HepG2 (cell line): ENCODE data around the gene SLC25A25. TPM values are rescaled to one million over a fixed set of nuclear protein-coding genes. Genes with fewer than 3 reads are reported as not detected.
A peak's percentile ranks its signal among the peaks of the same experiment; 100 is the strongest.

Experiments used
- FOXC1 ChIP-seq: sonication (generic); formaldehyde crosslinking; IDR thresholded peaks from 2 replicates; pipeline ENCODE4 v1.8.0; 2022; ENCODE audit warnings: mild to moderate bottlenecking, missing genetic modification reagents, borderline replicate concordance
- MAF1 ChIP-seq: sonication (generic); formaldehyde crosslinking; IDR thresholded peaks from 2 replicates; pipeline ENCODE4 v1.5.0; 2020; ENCODE audit warnings: missing genetic modification reagents, borderline replicate concordance
- MAFK ChIP-seq, 2 experiments: IDR thresholded peaks in 1 of 2; conservative IDR thresholded peaks in 1 of 2; 2 replicates each; pipeline ENCODE4 v1.6.1; 2011; ENCODE audit warnings: improper control_type of control experiment in 2 of 2, low read length in 2 of 2
- MBD4 ChIP-seq: IDR thresholded peaks from 2 replicates; pipeline ENCODE4 v1.6.1; 2012; ENCODE audit warnings: low read length, inconsistent platforms, borderline replicate concordance
- MTF2 ChIP-seq: sonication (generic); formaldehyde crosslinking; IDR thresholded peaks from 2 replicates; pipeline ENCODE4 v1.5.0; 2020; ENCODE audit warnings: missing genetic modification reagents, borderline replicate concordance
- NCOA5 ChIP-seq: sonication (generic); formaldehyde crosslinking; IDR thresholded peaks from 2 replicates; pipeline ENCODE4 v1.4.0; 2020; ENCODE audit warnings: missing genetic modification reagents
- RAD51 ChIP-seq: fragments of 450-650 bp; IDR thresholded peaks from 2 replicates; pipeline ENCODE4 v1.6.1; 2016; ENCODE audit warnings: borderline replicate concordance
- RFXAP ChIP-seq: sonication (generic); formaldehyde crosslinking; IDR thresholded peaks from 2 replicates; pipeline ENCODE4 v1.4.0; 2020; ENCODE audit warnings: missing genetic modification reagents, borderline replicate concordance
- SP1 ChIP-seq, 2 experiments: fragments of 450-650 bp in 1 of 2; sonication (generic) in 1 of 2; formaldehyde crosslinking in 1 of 2; IDR thresholded peaks; 2 replicates each; pipeline versions ENCODE4 v1.4.0 to v1.6.1; 2016 to 2020; ENCODE audit warnings: missing genetic modification reagents in 1 of 2
- TBP ChIP-seq: sonication (generic); formaldehyde crosslinking; IDR thresholded peaks from 2 replicates; pipeline ENCODE4 v1.5.0; 2020; ENCODE audit warnings: missing genetic modification reagents
- ZBTB20 ChIP-seq: sonication (generic); formaldehyde crosslinking; IDR thresholded peaks from 2 replicates; pipeline ENCODE4 v1.8.1; 2023; ENCODE audit warnings: missing genetic modification reagents, low read depth, mild to moderate bottlenecking, borderline replicate concordance
- ZNF136 ChIP-seq: sonication (generic); formaldehyde crosslinking; IDR thresholded peaks from 2 replicates; pipeline ENCODE4 v1.8.1; 2022; ENCODE audit warnings: low read depth, mild to moderate bottlenecking, moderate library complexity, missing genetic modification reagents
- ZNF256 ChIP-seq: sonication (generic); formaldehyde crosslinking; conservative IDR thresholded peaks from 2 replicates; pipeline ENCODE4 v1.4.0; 2020; ENCODE audit warnings: missing genetic modification reagents
- ZNF292 ChIP-seq: sonication (generic); formaldehyde crosslinking; IDR thresholded peaks from 2 replicates; pipeline ENCODE4 v1.8.1; 2022; ENCODE audit warnings: mild to moderate bottlenecking, low read depth, missing genetic modification reagents, borderline replicate concordance
- ZNF431 ChIP-seq: sonication (generic); formaldehyde crosslinking; IDR thresholded peaks from 2 replicates; pipeline ENCODE4 v1.9.0; 2022; ENCODE audit warnings: missing genetic modification reagents, low read depth, mild to moderate bottlenecking, borderline replicate concordance
- ZNF746 ChIP-seq: sonication (generic); formaldehyde crosslinking; IDR thresholded peaks from 2 replicates; pipeline ENCODE4 v1.8.0; 2022; ENCODE audit warnings: mild to moderate bottlenecking, missing genetic modification reagents
- ZNF747 ChIP-seq: sonication (generic); formaldehyde crosslinking; IDR thresholded peaks from 2 replicates; pipeline ENCODE4 v1.8.1; 2023; ENCODE audit warnings: missing genetic modification reagents, mild to moderate bottlenecking, borderline replicate concordance
- ZNF781 ChIP-seq: sonication (generic); formaldehyde crosslinking; IDR thresholded peaks from 2 replicates; pipeline ENCODE4 v1.5.1; 2020; ENCODE audit warnings: borderline replicate concordance, mild to moderate bottlenecking, missing genetic modification reagents; ENCODE audit errors: not compliant biosample characterization
- polyA plus RNA-seq, 8 experiments: library from polyadenylated mRNA; depleted of rRNA in 3 of 8; stranded (reverse) in 7 of 8; unstranded in 1 of 8; fragments of >200 nt; fragmentation: Illumina TruSeq in 4 of 8; extraction: Trizol in 4 of 8; gene quantifications; 2 replicates each; pipeline versions ENCODE4 v1.2.1 to v1.2.3, GENCODE V29; 2011 to 2016; ENCODE audit warnings: low read depth in 4 of 8, missing spikeins in 1 of 8, mixed read lengths in 1 of 8; ENCODE audit not compliant: insufficient read depth in 1 of 8
- total RNA-seq, 5 experiments: library from RNA; depleted of rRNA; stranded (reverse); fragments of >200 nt; fragmentation: Illumina TruSeq; extraction: Trizol; gene quantifications; 2 replicates each; pipeline ENCODE4 v1.2.3, GENCODE V29; 2016; ENCODE audit warnings: low read depth in 1 of 5
- TF ChIP-seq, protein P1 (sequence below): sonication (generic); formaldehyde crosslinking; IDR thresholded peaks from 2 replicates; pipeline ENCODE4 v1.4.0; 2020; ENCODE audit warnings: missing genetic modification reagents
- TF ChIP-seq, protein P2 (sequence below): IDR thresholded peaks from 2 replicates; pipeline ENCODE4 v1.6.1; 2012; ENCODE audit warnings: inconsistent platforms
- TF ChIP-seq, protein P3 (sequence below): sonication (generic); formaldehyde crosslinking; IDR thresholded peaks from 2 replicates; pipeline ENCODE4 v1.9.0; 2021; ENCODE audit warnings: mild to moderate bottlenecking, missing genetic modification reagents

SLC25A25 gene
- total and polyA plus RNA-seq, 2 of the 13 experiments (the other 11 are each of a cell fraction or from before 2014, with no cell fraction given): 10.5 to 24.8 TPM

GRCh38 chr9:128098297-128099230 is 30.5 kb downstream of the SLC25A25 start (continued):
- TF ChIP-seq ZNF256 (CRISPR knock-in tag) (no peak), RFXAP (peak; percentile 63), MTF2 (CRISPR knock-in tag) (no peak), RAD51 (no peak), MAFK (conservative IDR thresholded peaks at IDR 0.05 in 1 of 2, IDR thresholded peaks at IDR 0.05 in 1 of 2; ENCODE audit: low read length in 2 of 2) (no peak), ZNF781 (CRISPR knock-in tag) (peak; percentile 25), TBP (CRISPR knock-in tag) (no peak), ZNF292 (0 out of 2 replicates have a peak, but pooled peaks have one; percentile 35), ZNF747 (CRISPR knock-in tag) (0 out of 2 replicates have a peak, but pooled peaks have one; percentile 45), MBD4 (no peak), ZNF746 (CRISPR knock-in tag) (0 out of 2 replicates have a peak, but pooled peaks have one; percentile 61), ZNF136 (no peak), SP1 (IDR thresholded peaks at IDR 0.05) (no peak), SP1 (CRISPR knock-in tag; IDR thresholded peaks at IDR 0.05) (no peak), ZNF431 (no peak), NCOA5 (CRISPR knock-in tag) (no peak), MAF1 (no peak; the same call in 1 of the 2 replicates), ZBTB20 (no peak), FOXC1 (CRISPR knock-in tag) (no peak)
- TF ChIP-seq, protein P1, sequence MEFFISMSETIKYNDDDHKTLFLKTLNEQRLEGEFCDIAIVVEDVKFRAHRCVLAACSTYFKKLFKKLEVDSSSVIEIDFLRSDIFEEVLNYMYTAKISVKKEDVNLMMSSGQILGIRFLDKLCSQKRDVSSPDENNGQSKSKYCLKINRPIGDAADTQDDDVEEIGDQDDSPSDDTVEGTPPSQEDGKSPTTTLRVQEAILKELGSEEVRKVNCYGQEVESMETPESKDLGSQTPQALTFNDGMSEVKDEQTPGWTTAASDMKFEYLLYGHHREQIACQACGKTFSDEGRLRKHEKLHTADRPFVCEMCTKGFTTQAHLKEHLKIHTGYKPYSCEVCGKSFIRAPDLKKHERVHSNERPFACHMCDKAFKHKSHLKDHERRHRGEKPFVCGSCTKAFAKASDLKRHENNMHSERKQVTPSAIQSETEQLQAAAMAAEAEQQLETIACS (CRISPR knock-in tag): no peak
- TF ChIP-seq, protein P2, sequence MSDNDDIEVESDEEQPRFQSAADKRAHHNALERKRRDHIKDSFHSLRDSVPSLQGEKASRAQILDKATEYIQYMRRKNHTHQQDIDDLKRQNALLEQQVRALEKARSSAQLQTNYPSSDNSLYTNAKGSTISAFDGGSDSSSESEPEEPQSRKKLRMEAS: no peak
- TF ChIP-seq, protein P3, sequence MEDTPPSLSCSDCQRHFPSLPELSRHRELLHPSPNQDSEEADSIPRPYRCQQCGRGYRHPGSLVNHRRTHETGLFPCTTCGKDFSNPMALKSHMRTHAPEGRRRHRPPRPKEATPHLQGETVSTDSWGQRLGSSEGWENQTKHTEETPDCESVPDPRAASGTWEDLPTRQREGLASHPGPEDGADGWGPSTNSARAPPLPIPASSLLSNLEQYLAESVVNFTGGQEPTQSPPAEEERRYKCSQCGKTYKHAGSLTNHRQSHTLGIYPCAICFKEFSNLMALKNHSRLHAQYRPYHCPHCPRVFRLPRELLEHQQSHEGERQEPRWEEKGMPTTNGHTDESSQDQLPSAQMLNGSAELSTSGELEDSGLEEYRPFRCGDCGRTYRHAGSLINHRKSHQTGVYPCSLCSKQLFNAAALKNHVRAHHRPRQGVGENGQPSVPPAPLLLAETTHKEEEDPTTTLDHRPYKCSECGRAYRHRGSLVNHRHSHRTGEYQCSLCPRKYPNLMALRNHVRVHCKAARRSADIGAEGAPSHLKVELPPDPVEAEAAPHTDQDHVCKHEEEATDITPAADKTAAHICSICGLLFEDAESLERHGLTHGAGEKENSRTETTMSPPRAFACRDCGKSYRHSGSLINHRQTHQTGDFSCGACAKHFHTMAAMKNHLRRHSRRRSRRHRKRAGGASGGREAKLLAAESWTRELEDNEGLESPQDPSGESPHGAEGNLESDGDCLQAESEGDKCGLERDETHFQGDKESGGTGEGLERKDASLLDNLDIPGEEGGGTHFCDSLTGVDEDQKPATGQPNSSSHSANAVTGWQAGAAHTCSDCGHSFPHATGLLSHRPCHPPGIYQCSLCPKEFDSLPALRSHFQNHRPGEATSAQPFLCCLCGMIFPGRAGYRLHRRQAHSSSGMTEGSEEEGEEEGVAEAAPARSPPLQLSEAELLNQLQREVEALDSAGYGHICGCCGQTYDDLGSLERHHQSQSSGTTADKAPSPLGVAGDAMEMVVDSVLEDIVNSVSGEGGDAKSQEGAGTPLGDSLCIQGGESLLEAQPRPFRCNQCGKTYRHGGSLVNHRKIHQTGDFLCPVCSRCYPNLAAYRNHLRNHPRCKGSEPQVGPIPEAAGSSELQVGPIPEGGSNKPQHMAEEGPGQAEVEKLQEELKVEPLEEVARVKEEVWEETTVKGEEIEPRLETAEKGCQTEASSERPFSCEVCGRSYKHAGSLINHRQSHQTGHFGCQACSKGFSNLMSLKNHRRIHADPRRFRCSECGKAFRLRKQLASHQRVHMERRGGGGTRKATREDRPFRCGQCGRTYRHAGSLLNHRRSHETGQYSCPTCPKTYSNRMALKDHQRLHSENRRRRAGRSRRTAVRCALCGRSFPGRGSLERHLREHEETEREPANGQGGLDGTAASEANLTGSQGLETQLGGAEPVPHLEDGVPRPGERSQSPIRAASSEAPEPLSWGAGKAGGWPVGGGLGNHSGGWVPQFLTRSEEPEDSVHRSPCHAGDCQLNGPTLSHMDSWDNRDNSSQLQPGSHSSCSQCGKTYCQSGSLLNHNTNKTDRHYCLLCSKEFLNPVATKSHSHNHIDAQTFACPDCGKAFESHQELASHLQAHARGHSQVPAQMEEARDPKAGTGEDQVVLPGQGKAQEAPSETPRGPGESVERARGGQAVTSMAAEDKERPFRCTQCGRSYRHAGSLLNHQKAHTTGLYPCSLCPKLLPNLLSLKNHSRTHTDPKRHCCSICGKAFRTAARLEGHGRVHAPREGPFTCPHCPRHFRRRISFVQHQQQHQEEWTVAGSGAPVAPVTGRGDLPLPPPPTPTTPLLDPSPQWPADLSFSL: no peak
